SU-DHL-6 (cell line): ENCODE results near the gene IDI2.

Experiments used
- H2AFZ ChIP-seq: fragments of 200-600 bp; sonication (generic); 2 replicates; pipeline ENCODE4 v1.6.1; 2014; ENCODE audit warnings: low read depth, mild to moderate bottlenecking, moderate library complexity, mixed read lengths, antibody characterized with exemption, low read length; ENCODE audit not compliant: severe bottlenecking
- H3F3A ChIP-seq: fragments of 200-600 bp; shearing (Covaris generic); 2 replicates; pipeline ENCODE4 v1.6.0; 2016; ENCODE audit warnings: antibody characterized with exemption, mild to moderate bottlenecking; ENCODE audit not compliant: insufficient read depth
- H3K27ac ChIP-seq: fragments of 200-600 bp; sonication (generic); 2 replicates; pipeline ENCODE4 v1.5.1; 2016; ENCODE audit warnings: low read depth, mild to moderate bottlenecking, low read length, moderate library complexity, mixed read lengths
- H3K27me3 ChIP-seq: fragments of 200-600 bp; sonication (generic), shearing (Covaris generic); 2 replicates; pipeline ENCODE4 v1.6.0; 2014; ENCODE audit warnings: mild to moderate bottlenecking, low read length
- H3K36me3 ChIP-seq: fragments of 200-600 bp; sonication (generic); 2 replicates; pipeline ENCODE4 v1.6.1; 2014; ENCODE audit warnings: mild to moderate bottlenecking, low read length, mixed read lengths
- H3K4me2 ChIP-seq: fragments of 300-600, 200-600 bp; shearing (Covaris generic), sonication (generic); 2 replicates; pipeline ENCODE4 v1.6.0; 2014; ENCODE audit warnings: low read length, low read depth, mild to moderate bottlenecking; ENCODE audit not compliant: poor library complexity, severe bottlenecking
- H3K4me3 ChIP-seq: fragments of 200-600 bp; sonication (generic); 2 replicates; pipeline ENCODE4 v1.5.1; 2014; ENCODE audit warnings: antibody characterized with exemption, low read length, mild to moderate bottlenecking, mixed read lengths; ENCODE audit not compliant: insufficient read depth, poor library complexity, severe bottlenecking
- H3K79me2 ChIP-seq: fragments of 200-600 bp; sonication (generic); 2 replicates; pipeline ENCODE4 v1.6.1; 2014; ENCODE audit warnings: mild to moderate bottlenecking, low read length, moderate library complexity; ENCODE audit not compliant: insufficient read depth
- H3K9ac ChIP-seq: fragments of 200-600 bp; sonication (generic); 2 replicates; pipeline ENCODE4 v1.7.0; 2014; ENCODE audit warnings: mild to moderate bottlenecking, low read length
- H3K9me2 ChIP-seq: fragments of 200-600 bp; sonication (generic); replicated peaks from 2 replicates; pipeline ENCODE4 v1.6.1; 2014; ENCODE audit warnings: low read length; ENCODE audit not compliant: insufficient read depth
- H3K9me3 ChIP-seq: fragments of 200-600 bp; sonication (generic); 2 replicates; pipeline ENCODE4 v1.6.1; 2014; ENCODE audit warnings: low read length, mixed read lengths; ENCODE audit not compliant: insufficient read depth
- H4K20me1 ChIP-seq: fragments of 200-600 bp; sonication (generic); 2 replicates; pipeline ENCODE4 v1.6.1; 2014; ENCODE audit warnings: low read depth, mild to moderate bottlenecking, antibody characterized with exemption, low read length, moderate library complexity, mixed read lengths
- CTCF ChIP-seq: fragments of 200-600 bp; sonication (generic); IDR thresholded peaks from one replicate; pipeline ENCODE4 v1.5.1; 2017; ENCODE audit warnings: antibody characterized with exemption, mild to moderate bottlenecking, low read length, moderate library complexity; ENCODE audit not compliant: insufficient read depth, poor library complexity, severe bottlenecking
- EZH2phosphoT487 ChIP-seq: fragments of 200-600 bp; sonication (generic), shearing (Covaris generic); conservative IDR thresholded peaks from 2 replicates; pipeline ENCODE4 v1.6.1; 2018; ENCODE audit warnings: mild to moderate bottlenecking, antibody characterized with exemption, low read length, moderate library complexity, mixed read lengths

IDI2 gene

GRCh38 chr10:974785-975074 lies 50.9 kb downstream of the IDI2 start:
- TF ChIP-seq CTCF (no peak), EZH2phosphoT487 (no peak)
- no peaks in the 10 kb centered on the region for H3K27me3 ChIP-seq
- no peaks in the 10 kb centered on the region for H3K36me3 ChIP-seq
- H3K9ac ChIP-seq, result no peak overlapping the region
- no peaks in the 10 kb centered on the region for H4K20me1 ChIP-seq
- no peak overlapping the region for H2AFZ ChIP-seq
- no peak overlapping the region for H3K4me3 ChIP-seq
- H3K79me2 ChIP-seq, result no peaks in the 10 kb centered on the region
- no peaks in the 10 kb centered on the region for H3F3A ChIP-seq
- no peak overlapping the region for H3K4me2 ChIP-seq
- no peak overlapping the region for H3K27ac ChIP-seq
- no peaks in the 10 kb centered on the region for H3K9me2 ChIP-seq
- peaks cover 8% of the 10 kb centered on the region; the same call in 1 of the 2 replicates for H3K9me3 ChIP-seq

DNA sequence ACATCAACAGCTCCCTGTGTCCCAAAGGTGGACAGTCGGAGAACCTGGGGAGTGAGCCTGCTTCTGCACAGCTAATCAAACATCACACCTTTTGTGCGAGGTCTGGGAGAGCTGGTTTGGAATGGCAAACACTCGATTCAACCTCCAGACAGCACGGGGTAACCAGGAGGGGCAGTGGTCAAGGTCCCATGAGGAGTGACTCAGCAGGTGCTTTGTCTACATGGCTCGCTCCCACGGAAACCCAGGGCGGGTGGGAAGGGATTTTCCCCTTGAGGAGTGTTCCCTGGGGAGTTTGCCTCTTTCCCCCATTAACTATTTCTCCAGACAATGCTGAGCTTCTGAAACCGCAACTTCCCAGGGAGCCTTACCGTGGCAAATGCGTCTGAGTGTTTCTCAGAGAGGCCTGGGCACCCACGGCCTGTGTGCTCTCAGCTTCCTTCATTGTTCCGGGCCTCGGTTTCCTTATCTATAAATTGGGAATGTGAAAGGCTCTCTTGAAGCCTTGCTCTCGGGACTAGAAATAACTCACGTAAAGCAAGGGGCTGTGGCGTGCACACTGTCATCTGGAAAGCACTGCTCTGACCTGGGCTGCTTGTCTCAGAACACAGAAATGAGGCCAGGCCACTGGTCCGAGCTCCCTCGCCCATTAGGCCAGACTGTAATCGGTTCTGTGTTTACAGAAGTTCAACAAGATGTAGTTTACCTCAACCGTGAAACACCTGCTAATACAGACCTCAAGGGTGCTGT lies 51.4 kb downstream of the IDI2 start:
- no peaks in the 10 kb centered on the region for H3K9me2 ChIP-seq
- H2AFZ ChIP-seq, result no peak overlapping the region
- no peaks in the 10 kb centered on the region for H3K79me2 ChIP-seq
- no peak for TF ChIP-seq CTCF
- no peaks in the 10 kb centered on the region for H3K27me3 ChIP-seq
- H3F3A ChIP-seq, result no peaks in the 10 kb centered on the region
- H3K27ac ChIP-seq, result no peak overlapping the region
- H3K4me3 ChIP-seq, result no peak overlapping the region
- no peaks in the 10 kb centered on the region for H4K20me1 ChIP-seq
- H3K4me2 ChIP-seq, result no peak overlapping the region
- H3K36me3 ChIP-seq, result no peaks in the 10 kb centered on the region
- no peak overlapping the region for H3K9ac ChIP-seq
- peaks cover 6% of the 10 kb centered on the region; the same call in 1 of the 2 replicates for H3K9me3 ChIP-seq

DNA sequence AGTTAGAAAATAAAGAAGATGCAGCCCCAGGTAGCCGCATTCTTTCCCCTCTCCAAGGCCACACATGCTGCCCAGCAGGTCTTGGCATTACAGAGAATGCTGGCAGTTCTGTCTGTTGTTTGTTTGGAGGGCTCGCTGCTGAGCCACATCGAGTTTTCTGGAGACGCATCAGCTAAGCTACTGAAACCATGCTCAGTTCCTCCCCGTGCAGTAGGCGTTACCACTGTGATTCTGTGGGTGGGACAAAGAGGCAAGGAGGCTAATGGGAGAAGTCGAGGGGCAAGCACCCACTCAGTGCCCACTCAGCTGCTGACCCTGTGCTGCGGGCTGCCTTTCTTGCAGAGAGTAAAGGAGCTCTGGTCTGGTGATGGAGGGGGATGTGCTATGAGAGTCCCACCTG lies 52.9 kb downstream of the IDI2 start:
- no peak overlapping the region for H3K27ac ChIP-seq
- H3K9ac ChIP-seq, result no peak overlapping the region
- H3K9me2 ChIP-seq, result no peaks in the 10 kb centered on the region
- H3K4me2 ChIP-seq, result no peak overlapping the region
- no peaks in the 10 kb centered on the region for H3K36me3 ChIP-seq
- no peaks in the 10 kb centered on the region for H3K79me2 ChIP-seq
- no peak overlapping the region for H3K4me3 ChIP-seq
- H3K27me3 ChIP-seq, result no peaks in the 10 kb centered on the region
- no peak overlapping the region for H2AFZ ChIP-seq
- no peaks in the 10 kb centered on the region for H3K9me3 ChIP-seq
- no peaks in the 10 kb centered on the region for H4K20me1 ChIP-seq
- no peak for TF ChIP-seq EZH2phosphoT487
- no peak for TF ChIP-seq CTCF
- no peaks in the 10 kb centered on the region for H3F3A ChIP-seq
